NB4 (cell line): ENCODE data around the gene NUDT3.

Experiments
- MYC ChIP-seq: IDR thresholded peaks from 2 replicates; pipeline ENCODE4 v1.6.1; 2011; ENCODE audit warnings: low read depth, low read length
- POLR2A ChIP-seq: IDR thresholded peaks from 2 replicates; pipeline ENCODE4 v1.6.1; 2011; ENCODE audit warnings: mild to moderate bottlenecking; ENCODE audit not compliant: insufficient read length; ENCODE audit errors: extremely low read depth
- TF ChIP-seq, protein P1 (sequence below): IDR thresholded peaks from one replicate; pipeline ENCODE4 v1.5.1; 2012; ENCODE audit warnings: low read depth, low read length
- TF ChIP-seq, protein P2 (sequence below): IDR thresholded peaks from 2 replicates; pipeline ENCODE4 v1.6.1; 2011; ENCODE audit warnings: low read depth, low read length

DNA sequence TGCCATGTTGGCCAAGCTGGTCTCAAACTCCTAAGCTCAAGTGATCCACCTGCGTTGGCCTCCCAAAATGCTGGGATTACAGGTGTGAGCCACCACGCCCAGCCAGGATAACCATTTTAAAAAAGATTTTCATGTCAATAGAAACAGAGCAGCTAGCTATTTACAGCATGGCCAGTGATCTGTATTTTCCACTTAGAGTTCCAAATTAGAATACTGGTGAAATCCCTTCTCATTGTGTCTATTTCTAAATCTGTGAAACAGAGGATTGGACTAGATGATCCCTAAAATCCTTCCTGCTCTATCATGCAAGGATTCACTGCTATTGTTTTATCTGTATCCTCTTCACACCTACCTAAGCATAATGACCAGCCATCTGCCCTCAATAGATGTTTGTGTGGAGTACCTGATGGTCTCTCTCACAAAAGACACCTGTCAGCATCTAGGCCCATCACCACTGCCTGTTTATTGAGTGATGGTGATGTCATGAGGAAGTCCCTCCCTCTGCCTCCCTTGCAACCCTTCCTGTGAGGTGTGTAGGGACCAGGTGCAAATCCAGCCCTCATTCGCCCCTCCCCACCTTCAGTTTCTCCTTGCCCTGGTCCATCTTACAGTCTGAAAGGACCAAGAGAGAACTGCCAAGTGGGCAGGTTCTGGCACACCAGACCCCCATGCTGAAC is 117.2 kb downstream of the NUDT3 start:
- TF ChIP-seq, protein P1, sequence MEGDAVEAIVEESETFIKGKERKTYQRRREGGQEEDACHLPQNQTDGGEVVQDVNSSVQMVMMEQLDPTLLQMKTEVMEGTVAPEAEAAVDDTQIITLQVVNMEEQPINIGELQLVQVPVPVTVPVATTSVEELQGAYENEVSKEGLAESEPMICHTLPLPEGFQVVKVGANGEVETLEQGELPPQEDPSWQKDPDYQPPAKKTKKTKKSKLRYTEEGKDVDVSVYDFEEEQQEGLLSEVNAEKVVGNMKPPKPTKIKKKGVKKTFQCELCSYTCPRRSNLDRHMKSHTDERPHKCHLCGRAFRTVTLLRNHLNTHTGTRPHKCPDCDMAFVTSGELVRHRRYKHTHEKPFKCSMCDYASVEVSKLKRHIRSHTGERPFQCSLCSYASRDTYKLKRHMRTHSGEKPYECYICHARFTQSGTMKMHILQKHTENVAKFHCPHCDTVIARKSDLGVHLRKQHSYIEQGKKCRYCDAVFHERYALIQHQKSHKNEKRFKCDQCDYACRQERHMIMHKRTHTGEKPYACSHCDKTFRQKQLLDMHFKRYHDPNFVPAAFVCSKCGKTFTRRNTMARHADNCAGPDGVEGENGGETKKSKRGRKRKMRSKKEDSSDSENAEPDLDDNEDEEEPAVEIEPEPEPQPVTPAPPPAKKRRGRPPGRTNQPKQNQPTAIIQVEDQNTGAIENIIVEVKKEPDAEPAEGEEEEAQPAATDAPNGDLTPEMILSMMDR, result no peak
- TF ChIP-seq POLR2A (no peak), MYC (no peak)
- TF ChIP-seq, protein P2, sequence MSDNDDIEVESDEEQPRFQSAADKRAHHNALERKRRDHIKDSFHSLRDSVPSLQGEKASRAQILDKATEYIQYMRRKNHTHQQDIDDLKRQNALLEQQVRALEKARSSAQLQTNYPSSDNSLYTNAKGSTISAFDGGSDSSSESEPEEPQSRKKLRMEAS, result no peak
